ENCODE measurements around the gene DNAJB11.

Gene DNAJB11

DNA sequence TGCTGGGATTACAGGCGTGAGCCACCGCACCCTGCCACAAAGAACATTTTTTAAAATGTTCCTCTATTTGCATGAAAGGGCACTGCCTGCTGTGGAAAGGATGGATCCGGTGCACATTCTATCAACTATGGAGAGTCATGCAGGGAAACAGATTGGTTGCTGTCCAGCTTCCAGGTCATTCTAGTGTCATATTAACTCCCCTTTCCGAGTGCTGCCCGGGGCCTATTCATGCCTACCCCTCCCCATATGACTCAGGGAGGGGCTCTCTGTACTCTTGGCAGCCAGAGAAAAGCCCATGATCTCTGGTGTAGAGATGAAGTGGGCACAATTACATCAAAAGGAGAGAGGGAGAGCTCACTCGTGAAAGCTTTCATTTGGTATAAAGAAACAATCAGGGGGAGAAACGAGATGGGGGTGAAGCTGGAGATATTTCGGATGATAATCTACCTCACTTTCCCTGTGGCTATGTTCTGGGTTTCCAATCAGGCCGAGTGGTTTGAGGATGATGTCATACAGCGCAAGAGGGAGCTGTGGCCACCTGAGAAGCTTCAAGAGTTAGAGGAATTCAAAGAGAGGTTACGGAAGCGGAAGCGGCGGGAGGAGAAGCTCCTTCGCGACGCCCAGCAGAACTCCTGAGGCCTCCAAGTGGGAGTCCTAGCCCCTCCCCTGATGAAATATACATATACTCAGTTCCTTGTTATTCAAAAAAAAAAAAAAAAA lies 26.2 kb downstream of the DNAJB11 start:
- peak; percentile 8 for DNase-seq (ENCODE audit: low read depth)

DNA sequence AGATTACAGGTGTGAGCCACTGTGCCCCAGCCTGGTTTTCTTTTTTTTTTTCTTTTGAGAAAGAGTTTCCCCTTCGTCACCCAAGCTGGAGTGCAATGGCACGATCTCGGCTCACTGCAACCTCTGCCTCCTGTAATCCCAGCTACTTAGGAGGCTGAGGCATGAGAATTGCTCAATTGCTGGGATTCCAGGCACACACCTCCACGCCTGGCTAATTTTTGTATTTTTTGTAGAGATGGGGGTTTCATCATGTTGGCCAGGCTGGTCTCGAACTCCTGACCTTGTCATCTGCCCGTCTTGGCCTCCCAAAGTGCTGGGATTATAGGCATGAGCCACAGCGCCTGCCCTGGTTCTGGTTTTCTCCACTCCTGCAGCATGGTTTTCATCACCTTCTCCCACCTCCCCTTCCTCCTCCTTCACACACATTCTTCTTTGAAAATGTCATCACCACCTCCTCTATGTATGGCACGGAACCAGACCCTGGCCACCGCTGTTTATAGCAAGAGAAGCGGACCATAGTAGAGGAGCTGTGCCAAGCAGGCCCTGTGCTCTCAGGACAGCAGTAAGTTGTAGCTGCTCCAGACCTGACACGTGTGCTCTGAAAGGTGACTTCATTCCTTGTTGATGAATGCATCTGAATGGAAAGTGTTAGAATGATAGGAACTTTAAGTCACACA lies 27.7 kb downstream of the DNAJB11 start:
- peak; percentile 17 for DNase-seq (ENCODE audit: low read depth)

DNA sequence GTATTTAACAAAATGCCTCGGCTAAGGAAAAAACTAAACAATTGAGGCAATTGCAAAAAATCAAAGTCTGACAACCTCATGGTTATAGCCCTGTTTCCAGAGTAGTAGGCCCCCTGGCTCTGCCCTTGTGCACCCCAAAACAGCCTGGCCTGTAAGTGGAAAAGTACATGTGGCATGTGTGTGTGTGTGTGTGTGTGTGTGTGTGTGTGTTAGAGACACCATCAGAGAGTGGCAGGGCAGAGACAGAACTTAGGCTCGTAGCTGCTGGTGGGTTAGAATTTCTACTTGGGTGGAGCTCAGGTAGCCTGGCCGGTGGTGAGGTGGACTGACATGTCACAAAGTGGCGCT lies 28.2 kb downstream of the DNAJB11 start:
- no peak for DNase-seq (ENCODE audit: low read depth)

DNA sequence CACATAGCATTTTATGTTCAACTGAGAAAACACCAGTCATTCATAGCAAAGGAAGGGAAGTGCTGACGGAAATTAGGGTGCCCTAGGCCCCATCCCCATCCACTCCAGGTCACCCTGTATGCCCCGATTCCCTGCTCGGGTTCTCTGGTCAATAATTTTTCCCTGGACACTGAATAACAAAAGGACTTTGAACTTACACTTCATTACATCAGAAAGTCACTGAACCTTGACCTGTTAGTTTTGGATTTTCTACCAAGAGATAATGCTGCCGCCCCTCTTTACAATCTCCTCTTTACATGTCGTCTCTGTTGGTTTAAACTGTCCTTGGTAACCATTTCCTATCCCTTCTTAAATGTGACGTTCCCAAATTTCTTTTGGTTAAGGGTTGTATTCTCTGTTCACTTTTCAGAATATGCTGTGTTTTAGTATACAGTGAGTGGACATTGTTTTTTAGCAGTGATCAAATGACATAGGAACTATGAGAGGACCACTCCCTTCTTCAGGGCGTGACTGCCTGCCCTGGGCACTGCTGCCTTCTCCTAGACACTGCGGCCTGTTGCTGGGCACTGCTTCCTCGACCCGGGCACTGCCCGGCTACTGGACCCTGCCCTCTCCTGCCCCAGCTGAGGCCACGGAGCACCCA lies 28.7 kb downstream of the DNAJB11 start:
- no peak for DNase-seq (ENCODE audit: low read depth)

DNA sequence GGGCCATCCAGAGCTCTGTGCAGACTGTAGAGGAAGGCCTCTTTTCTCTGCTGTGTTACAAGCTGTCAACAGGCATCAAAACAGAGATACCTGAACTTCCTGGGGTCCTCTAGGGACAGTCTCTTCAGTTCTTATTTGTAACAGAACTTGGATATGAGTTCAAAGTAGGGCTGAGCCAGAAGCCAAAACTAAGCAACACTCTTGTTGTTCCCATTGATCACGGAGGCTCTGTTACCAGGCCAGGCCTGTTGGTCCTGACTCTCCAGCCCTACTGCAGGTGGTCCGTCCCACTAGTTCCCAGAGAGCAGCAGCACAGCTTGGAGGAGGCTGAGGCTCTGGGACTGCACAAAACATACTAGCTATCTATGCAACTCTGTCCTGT lies 29.3 kb downstream of the DNAJB11 start:
- DNase-seq (ENCODE audit: low read depth) = no peak

DNA sequence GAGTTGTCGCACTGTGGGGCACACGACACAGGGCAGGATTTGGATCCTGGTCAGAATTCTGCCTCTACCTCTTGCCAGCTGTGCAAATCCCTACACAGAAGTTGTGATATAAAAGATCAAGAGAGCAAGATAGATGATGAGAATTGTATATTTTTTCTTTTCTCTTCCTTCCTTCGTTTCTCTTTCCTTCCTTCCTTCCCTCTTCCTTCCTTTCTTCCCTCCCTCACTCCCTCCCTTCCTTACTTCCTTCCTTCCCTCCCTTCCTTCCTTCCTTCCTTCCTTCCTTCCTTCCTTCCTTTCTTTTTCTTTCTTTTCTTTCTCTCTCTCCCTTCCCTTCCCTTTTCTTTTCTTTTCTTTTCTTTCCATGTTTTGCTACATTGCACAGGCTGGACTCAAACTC lies 30.4 kb downstream of the DNAJB11 start:
- DNase-seq (ENCODE audit: low read depth) = no peak

DNA sequence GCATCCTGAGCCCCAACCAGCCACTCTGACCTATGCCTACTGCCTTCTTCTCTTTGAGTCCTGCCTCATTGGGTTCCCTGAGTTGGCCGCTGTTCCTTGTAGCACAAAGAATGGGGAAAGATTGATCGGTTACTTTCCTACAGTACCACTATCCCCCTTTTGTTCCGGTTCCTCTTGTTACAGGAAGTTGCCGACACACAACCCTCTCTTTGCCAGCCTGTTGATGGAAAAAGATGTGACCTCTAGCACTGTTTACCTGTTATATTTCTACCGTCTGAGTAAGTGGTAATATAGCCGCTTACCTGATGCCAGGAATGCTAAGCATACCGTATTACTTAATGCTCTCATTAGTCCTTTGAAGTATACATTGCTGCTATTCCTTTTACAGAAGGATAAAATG lies 32.6 kb downstream of the DNAJB11 start:
- no peak for DNase-seq (ENCODE audit: low read depth)

DNA sequence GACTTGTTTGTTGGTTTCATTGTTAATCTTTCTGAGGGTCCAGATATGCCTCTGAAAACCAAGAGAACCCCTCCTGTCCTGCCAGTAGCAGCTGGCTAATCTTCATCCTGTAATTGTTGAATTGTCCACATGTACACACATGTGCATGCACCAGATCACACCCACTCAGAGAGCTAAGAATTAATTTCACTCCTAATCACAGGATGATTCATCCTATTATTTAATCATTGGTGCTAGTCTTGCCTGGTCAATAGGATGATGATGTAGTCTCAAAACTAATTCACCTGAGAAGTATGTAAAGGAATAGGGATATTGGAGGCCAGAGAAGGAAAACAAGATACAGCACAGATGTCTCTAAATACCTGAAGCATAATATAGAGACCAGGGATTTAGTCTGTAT lies 34.6 kb downstream of the DNAJB11 start:
- no peak for DNase-seq (ENCODE audit: low read depth)

DNA sequence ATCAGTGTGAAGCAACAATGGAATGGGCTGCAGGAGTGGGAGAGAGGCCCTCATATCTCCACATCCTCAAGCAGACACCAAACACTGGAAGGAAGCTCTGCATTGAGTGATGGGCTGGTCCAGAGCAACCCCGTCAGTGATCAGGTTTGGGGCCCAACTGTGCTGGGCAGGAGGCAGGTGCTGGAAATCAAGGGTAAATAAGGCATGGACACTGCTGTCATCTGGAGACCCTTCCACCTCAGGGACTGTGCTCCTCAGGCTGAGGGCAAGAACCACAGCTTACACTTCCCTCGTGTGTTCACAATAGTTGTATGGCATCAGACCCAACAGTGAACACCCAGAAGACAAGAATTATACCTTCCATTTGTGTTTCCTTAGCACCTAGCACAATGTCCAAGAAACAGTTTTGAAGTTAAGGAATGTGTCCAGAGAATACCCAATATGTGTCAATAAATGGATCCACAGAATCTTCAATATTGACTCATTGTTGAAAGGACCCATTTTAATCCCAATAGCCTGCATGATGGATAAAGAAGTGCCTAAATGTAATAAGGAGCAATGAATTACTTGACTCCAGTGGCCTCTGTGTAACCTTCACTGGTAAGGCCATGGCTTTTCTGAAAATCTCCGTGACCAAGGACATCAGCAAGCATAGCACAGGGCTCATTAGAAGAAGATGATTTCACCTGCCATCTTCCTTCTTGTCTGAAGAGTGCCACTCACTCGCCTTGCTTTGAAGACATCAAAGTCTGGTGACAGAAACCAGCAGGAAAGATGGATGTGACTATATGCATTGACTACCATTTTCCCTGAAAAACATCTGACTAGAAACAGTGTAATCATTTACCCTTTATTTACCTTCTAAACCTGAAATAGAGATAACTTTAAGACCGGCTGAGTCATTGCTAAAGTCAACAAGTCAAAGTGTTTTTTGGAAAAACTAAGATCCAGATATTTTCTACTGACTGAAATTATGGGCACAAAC lies 35.3 kb downstream of the DNAJB11 start:
- no peak for DNase-seq (ENCODE audit: low read depth)

DNA sequence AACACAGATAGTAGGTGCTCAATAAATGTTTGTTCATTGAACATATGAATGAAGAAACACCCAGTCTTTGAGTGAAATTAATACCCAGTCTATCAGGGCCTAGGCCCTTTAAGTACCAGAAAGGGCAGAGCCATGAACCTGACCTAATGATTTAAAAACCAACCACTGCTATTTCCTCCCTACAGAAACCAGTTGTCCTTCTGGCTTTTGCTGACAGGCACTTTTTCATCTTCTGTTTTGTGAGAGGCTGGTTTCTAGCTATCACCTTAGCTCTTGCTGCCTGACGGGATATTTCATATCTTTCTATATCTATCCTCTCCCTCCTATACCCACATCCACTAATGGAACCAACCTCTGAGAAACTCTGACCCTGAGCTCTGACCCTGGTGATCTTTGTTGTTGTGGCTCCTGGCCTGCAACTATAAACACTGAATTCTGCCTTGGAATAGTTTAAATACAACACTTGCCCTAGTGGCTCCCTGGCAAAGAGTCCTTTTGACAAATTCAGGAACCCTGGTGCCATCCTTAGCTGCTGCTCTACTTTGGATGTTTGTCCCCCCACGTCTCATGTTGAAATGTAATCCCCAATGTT lies 38.2 kb downstream of the DNAJB11 start:
- no peak for DNase-seq (ENCODE audit: low read depth)

DNA sequence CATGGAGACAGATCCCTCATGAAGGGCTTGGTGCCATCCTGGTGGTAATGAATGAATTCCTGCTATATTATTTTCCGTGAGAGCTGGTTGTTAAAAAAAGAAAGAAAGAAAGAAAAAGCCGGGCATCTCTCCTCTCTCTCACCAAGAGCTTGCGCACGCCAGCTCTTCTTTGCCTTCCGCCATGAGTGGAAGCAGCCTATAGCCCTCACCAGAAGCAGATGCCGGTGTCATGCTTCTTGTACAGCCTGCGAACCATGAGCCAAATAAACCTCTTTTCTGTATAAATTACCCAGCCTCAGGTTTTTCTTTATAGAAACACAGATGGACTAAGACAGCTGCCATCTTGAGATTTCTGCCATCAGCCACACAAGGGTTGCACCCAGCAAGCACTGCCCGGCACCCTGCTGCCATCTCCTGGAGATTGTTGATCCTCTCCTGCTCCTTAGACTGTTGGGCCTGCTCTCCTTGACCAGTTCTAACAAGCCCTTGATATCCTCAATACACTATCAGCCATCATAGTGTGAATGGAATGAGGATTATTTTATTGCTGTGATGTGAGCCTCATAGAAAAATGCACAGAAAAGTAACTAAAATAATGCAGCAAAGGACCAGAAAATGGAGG lies 38.8 kb downstream of the DNAJB11 start:
- DNase-seq (ENCODE audit: low read depth) = peak; percentile 41

DNA sequence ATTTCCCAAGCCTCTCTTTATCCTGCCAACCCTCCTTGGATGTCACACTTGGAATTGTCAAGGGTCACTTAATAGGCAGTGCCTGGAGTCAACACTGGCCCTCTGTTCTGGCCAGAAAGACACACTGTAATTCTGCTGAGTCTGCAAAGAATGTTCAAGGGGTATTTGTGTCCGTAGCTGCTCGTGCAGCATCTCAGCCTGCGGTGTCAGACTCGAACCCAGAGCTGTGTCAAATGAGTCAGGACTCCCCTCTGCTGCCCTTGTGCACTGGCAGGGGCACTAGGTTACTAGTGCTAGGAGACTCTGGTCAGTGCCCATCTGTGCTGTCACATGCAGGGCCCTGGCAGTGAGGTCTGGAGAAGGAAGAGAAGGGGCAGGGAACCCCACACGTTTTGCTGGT lies 41.5 kb downstream of the DNAJB11 start:
- no peak for DNase-seq (ENCODE audit: low read depth)

DNA sequence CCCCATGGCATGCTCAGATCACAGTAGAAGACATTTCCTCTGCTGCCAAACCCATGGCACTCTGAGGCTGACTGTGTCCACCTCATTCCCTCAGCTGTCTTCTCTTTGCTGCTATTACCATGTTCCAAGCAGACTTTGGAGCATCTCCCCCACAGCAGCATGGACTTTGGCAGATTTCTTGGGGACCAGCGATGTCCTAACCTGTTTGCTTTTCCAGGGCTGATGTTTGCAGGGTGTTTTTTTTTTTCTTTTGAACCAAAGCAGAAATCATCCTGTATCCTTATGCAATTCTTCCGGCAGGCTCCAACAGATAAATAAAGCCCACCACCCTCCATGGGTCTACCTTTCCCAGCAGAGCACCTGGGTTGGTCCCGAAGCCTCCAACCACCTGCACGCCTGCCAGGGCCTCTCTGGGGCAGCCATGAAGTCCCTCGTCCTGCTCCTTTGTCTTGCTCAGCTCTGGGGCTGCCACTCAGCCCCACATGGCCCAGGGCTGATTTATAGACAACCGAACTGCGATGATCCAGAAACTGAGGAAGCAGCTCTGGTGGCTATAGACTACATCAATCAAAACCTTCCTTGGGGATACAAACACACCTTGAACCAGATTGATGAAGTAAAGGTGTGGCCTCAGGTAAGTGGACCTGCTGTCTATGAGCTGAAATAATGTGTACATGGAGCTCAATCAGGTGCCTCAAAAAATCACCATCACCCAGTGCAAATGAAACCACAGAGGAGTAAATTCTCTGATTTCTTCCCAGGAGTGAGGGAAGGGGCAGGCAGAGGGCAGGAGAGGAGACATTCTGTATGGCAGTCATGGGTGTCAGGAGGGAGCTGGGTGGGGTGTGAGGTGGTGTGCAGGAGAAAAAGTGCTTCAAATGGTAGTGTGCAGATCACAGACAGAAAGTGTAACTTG lies 42.5 kb downstream of the DNAJB11 start, which contains the start of gene AHSG:
Gene AHSG, plus strand, starts transcription at position 340 of the 916 bp plus-strand sequence. Its CDS starts 82 bp downstream, at position 422.
- DNase-seq (ENCODE audit: low read depth) = no peak

DNA sequence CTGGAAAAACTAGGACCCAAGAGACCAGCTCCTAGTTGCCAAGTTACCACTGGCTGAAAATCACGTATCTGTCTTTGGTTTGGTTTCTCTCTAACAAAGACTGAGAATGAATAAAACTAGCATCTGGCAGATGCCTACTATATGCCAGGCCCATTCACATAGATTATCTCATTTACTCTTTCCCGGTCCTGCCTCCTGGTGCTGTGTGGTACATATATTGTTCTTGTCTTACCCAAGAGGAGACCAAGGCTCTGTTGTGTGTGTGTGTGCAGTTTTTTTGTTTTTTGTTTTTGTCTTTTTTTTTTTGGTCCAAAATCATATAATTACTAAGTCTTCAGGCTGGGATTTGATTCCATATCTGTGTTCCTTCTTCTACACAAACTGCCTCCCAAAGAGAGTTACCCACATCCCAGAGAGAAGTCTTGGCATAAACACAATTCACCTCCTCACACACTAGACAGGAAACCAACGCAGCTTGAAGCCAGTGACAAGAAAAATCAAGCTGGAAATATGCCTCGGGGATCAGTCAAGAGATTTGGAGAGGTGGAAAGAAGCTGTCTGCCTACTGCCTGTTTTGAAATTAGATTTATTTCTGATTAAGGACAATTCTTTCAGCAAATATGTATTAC lies 43.2 kb downstream of the DNAJB11 start:
- no peak for DNase-seq (ENCODE audit: low read depth)

DNA sequence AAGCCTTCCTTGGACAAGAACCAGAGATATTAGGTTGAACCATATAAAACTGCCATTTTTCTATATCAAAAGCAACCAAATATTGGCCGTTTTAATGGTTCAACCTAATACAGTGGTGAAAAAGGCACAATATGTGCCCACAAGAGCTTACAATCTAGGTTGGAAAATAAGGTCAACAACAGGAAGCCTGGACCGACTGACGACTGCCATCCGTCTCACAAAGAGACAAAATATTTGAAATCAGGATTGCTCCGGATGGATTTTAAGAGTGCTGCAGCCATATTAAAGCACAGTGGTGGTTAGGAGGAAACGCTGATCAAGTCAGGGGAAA lies 43.7 kb downstream of the DNAJB11 start:
- DNase-seq (ENCODE audit: low read depth) = no peak

DNA sequence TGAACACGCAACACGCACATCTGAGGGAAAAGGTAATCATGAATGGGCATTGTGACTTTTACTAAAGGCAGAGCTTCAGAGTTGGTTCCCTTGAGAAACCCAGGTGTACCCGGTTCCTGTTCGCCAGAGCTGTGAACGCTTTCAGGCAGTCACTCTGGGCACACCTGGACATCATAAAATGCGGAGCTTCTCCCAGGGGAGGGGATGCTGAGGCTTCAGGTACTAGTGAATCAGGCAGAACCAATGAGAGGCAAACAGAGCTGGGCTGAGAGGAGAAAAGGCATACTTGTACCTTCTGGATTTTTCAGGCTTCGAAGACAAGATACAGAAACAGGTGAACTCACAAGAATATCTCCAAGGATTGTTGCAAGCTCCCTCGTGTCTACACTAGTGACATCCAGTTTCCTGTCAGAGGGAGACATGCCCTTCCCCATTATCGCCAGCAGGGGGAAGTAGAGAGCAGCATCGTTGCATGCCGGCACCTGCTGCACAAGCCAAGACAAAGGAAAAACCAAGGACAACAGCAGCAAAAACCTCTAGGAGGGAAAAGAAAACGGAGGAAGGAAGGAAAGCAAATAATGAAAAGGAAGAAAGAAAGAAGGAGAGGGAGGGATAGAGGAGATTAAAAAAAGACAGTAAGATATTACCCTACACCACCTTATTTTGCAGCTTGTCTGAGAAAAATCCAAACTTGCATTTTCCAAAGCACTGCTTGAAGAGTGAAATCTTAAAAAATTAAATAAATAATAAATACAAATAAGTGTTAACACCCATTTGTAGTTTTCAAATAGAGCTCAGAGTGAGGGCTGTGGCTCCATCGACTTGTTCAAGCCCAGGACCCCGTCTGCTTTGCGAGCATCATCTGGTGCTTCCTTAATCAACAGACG lies 44.3 kb downstream of the DNAJB11 start:
- peak; percentile 72 for DNase-seq (ENCODE audit: low read depth)

DNA sequence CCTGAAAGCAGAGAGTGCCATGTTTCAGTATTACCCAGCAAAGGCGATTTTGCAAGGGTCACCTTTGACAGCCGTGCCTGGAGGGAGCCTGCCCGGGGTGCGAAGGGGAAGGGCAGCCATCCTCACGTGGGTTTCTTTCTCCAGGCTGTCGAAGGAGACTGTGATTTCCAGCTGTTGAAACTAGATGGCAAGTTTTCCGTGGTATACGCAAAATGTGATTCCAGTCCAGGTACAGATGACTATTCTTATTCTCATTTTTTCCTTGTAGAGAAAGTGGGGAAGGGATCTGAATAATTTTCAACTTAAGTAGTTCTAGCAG lies 45.7 kb downstream of the DNAJB11 start:
- DNase-seq (ENCODE audit: low read depth) = no peak

DNA sequence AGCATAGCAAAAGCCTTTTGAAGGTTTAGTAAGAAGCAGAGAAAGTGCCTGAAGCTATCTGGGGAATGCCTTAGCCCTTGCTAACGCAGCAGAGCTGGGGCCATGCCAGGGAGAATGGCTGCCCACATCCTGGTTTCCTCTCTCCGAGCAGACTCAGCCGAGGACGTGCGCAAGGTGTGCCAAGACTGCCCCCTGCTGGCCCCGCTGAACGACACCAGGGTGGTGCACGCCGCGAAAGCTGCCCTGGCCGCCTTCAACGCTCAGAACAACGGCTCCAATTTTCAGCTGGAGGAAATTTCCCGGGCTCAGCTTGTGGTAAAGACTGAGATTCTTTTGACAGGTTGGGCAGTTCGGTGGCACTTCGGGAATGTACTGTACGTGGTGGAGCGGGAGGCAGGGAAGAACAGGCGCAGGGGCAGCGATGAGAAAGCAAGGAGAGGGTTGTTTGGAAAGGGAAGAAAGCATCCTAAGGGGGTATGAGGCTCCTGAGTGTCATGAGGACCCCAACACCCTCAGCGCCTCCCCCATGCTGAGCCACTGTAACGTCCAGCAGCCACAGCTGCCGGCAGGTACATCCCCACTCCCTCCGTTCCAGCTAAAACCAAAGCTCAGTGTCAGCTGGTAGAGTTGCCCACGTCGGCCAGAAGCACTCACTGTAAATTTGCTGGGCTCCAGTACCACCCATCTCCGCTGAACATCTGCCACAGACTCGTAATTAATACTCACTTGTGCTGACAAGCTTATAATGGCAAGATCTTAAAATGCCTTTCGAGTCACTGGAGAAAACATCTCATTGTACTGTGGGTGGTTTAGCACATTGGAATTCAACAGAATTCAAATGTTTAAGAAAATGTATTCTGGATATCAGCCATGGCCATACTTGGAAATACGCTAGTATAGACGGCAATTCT lies 46.8 kb downstream of the DNAJB11 start:
- DNase-seq (ENCODE audit: low read depth) = peak; percentile 100
